GM12892 (cell line): ENCODE measurements around the gene LITAF.

Experiments used
- POLR2A ChIP-seq: IDR thresholded peaks from 2 replicates; pipeline ENCODE4 v1.6.1; 2011; ENCODE audit warnings: low read depth, low read length, control low read depth
- TAF1 ChIP-seq: IDR thresholded peaks from 2 replicates; pipeline ENCODE4 v1.6.1; 2011; ENCODE audit warnings: low read depth, mild to moderate bottlenecking, control low read depth, low read length, borderline replicate concordance

DNA sequence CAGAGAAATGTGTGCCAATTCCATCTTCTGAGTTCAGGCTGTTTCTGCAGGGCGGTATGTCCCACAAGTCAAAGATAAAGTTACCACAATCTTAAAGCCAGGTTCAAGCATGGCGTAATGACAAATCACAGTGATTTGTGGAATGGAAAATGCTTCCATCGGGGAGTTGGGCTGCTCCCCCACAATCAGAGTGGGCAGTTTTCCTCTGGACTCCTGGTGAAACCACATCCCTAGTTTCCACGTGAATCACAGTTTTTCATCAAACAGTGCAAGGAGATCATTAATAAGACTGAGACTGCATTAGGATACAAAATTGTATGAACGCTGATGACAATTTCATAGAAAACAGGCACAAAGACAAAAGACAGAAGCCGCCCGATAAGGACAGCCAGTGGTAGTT is 3.6 kb downstream of the LITAF start:
- TF ChIP-seq POLR2A (no peak), TAF1 (no peak)
